NCI-H774 (cell line): Measurements from ENCODE around the gene UBC.
A peak's percentile ranks its signal among the peaks of the same experiment; 100 is the strongest.
"Not testable (repeated sequence)": the region's sequence is repeated elsewhere in the genome, so short reads cannot be mapped to it uniquely, and the experiment has no call there.

Experiments used
- DNase-seq: peaks from one replicate; lab custom pipeline; 2025; lab: John Stamatoyannopoulos, UW

UBC gene

DNA sequence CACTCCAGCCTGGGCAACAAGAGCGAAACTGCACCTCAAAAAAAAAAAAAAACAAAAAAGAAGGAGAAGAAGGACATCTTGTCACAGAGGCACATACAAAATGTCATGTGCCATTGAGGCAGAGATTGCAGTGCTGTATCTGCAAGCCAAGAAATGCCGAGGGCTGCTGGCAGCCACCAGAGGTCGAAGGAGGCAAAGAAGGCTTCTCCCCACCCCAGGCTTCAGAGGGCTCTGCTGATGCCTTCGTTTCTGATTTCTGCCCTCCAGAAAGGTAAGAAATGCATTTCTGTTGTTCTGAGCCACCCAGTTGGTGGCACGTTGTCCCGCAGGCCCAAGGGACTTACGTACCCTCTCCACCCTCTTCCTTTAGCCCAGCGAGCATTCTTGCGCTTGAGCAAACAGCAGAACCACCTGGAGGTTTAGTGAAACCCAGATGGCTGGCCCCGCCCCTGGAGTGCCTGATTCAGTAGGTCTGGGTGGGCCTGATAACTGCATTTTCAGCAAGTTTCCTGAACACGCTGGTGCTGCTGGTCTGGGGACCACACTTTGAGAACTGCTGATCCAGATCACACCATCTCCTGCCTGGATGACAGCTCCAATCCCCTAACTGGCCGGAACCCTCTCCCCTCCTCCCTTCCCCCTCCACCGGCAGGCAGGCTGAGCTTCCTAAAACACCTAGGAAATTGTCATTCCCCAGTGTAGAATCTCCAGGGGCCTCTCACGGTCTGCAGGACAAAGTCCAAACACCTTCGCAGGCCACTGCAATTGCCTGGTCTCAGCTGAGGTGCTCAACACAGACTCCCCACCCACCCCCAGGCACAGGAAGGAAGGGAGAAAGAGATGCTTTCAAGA lies 29.6 kb downstream of the UBC start:
- DNase-seq = peak; percentile 49

DNA sequence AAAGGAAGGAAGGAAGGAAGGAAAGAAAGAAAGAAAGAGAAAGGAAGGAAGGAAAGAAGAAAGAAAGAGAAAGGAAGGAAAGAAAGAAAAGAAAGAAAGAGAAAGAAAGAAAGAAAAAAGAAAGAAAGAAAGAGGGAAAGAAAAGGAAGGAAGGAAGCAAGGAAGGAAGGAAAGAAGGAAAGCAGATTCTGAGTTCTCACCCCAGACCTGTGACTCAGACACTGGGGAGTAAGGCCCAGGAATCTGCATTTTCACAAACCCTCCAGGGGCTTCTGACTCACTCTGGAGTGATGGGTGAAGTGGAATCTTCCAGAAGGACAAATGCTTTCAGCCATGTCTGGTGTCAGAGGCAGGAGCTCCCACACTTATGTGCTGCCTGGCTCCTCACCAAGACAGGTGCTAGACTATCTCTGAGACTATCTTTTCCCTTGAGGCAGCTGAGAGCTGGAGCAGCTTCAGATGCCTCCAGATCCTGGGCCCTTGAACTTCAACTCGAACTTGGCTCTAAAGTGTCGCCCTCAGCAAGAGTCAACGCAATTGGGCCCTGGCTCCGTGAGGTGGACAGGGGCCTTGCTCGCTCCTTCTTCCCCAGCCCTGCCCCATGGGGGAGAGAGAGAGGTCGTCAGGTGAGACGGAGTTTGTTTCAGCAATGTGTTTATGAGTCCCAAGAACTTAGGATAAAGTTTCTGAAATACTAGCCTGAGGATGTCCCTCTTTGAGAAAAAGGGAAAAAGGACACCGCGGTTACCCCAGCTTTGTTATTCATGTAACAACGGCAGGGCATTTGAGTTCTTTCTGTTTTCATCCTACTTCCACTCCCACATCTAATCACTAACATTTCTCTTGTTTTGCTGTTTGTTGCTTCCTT lies 31.0 kb downstream of the UBC start:
- DNase-seq = no peak

DNA sequence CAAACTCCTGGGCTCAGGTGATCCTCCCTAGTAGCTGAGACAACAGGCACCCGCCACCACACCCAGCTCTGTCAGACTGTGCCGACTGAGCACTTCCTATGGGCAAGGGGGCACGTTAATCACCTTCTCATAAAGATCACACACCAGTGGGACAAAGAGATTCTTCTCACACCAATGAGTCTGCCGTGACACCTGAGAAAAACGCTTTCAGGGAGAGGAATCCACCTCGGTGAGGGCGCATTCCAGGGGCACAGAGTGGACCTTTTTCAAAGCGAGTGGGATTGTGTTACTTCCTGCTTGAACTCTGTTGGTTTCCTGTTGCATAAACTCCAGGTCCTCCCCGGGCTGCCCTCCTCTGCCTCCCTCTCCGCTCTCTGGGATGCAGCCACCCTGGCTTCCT lies 33.3 kb downstream of the UBC start:
- DNase-seq = no peak

DNA sequence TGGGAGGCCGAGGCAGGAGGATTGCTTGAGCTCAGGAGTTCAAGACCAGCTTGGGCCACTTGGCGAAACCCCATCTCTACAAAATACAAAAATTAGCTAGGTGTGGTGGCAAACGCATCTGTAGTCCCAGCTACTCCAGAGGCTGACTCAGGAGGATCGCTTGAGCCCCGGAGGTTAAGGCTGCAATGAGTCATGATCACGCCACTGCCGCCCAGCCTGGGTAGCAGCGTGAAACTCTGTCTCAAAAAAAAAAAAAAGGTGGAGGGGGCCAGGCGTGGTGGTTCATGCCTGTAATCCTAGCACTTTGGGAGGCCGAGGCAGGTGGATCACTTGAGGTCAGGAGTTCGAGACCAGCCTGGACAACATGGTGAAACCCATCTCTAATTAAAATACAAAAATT lies 34.1 kb downstream of the UBC start:
- not testable (repeated sequence) for DNase-seq

DNA sequence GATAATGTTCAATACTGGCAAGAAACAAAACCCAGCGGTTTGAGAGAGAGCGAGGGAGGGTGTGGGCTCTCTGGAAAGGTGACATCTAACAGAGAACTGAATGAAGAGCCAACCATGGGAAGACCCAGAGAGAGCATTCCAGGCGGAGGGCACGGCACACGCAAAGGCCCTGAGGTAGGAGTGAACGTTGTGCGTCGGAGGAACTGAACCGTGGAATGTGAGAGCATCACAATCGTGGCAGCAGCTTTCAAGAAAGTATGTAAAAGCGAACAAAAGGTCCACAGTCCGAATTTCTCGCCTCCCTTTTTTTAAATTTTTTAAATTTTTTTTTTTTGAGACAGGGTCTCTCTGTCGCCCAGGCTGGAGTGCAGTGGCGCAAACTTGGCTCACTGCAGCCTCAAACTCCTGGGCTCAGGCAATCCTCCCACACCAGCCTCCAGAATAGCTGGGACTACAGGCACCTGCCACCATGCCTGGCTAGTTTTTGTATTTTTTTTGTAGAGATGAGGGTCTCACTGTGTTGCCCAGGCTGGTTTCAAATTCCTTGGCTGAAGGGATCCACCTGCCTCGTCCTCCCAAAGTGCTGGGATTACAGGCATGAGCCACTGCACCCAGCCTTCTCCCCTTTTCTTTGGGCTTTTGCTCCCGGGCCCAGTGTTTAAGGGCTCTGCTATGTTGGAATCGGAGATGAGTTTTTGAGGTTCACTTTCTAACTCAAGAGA lies 35.5 kb downstream of the UBC start:
- DNase-seq = no peak

DNA sequence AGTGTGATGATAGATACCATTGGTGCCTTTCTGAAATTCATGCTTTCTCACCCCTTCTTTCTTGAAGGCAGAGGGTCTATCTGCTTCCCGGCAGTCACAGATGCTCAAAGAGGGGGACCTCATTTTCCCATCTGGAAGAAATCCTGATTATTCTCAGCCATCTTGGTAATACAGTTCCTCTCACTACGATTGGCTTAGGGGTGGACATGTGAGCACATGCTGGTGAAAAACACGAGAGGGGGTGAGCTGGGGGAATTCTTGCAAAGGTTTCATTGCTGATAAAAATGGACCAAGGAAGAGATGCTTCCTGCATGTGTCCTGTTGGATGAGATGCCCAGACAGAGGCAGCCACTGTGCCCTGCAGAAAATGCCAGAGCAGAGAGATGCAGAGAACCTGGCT lies 37.0 kb downstream of the UBC start:
- DNase-seq = no peak

DNA sequence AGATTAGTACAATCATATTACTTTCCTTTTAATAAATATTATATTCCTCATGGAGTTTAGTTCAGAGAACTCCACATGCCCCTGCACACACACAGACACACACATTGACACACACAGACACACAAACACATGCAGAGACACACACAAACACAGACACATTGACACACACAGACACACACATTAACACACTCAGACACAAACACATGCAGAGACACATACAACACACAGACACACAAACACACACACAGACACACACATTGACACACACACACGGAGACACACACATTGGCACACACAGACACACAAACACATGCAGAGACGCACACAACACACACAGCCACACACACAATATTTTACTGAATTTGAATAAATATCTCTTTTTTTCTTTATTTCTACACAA lies 38.3 kb downstream of the UBC start:
- no peak for DNase-seq

DNA sequence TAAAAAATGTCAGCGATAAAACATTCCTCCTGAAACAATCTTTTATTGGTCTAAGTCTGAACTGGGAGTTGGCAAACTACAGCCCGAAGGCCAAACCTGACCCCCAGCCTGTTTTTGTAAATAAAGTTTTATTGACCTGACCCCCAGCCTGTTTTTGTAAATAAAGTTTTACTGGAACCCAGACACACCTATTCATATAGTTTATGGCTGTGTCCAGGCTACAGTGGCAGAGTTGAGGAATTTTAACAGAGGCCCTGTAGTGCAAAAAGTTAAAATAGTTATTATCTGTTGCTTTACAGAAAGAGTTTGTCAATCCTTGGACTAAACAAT lies 38.7 kb downstream of the UBC start:
- DNase-seq = no peak

DNA sequence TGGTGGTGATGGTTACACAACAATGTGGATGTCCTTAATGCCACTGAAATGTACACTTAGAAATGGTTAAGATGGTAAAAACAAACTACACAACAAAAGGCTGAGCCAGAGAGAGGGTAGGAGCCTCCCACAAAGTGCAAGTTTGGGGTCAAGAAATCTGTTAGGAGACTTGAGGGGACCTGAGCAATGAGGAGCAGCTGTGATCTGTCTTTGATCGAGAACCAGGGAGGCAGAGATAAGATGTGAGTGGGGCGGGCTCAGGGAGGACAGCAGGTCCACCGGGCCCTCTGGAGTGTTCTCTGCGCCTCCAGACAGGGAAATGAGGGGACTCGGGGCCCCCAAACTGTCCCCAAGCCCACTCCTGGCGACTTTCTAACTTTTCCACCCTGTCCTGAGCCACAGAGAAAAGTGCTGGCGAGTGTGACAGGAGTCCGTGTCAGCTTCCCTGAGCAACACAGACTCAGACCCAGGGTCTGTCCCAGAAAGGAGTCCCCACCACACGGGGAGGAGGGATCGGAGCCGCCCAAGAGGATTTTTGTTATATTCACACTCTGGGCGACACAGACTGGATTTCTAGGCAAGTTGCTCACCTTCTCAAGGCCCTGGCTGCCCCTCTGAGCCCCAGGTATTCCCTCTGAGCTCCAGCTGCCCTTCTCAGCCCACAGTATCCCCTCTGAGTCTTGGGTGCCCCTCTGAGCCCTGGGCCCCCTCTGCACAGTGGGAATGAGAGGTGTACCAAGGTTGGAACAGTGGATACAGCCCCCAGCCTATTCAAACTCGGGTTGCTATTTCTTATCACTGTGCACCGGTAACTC lies 39.3 kb downstream of the UBC start:
- no peak for DNase-seq

DNA sequence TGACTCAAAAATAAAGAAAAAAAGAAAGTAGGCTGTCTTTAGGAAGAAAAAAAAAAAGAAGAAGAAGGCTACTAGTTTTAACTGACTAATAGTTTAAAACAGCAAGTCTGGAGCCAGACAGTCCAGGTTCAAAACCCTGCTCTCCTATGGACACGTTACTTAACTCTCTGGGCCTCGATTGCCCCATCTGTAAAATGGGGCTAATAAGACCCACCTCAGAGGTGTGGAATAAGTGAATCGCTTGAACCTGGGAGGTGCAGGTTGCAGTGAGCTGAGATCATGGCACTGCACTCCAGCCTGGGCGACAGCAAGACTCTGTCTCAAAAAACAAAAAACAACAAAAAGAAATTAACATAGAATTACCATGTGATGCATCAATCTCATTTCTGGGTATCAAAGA lies 40.3 kb downstream of the UBC start:
- DNase-seq = no peak

DNA sequence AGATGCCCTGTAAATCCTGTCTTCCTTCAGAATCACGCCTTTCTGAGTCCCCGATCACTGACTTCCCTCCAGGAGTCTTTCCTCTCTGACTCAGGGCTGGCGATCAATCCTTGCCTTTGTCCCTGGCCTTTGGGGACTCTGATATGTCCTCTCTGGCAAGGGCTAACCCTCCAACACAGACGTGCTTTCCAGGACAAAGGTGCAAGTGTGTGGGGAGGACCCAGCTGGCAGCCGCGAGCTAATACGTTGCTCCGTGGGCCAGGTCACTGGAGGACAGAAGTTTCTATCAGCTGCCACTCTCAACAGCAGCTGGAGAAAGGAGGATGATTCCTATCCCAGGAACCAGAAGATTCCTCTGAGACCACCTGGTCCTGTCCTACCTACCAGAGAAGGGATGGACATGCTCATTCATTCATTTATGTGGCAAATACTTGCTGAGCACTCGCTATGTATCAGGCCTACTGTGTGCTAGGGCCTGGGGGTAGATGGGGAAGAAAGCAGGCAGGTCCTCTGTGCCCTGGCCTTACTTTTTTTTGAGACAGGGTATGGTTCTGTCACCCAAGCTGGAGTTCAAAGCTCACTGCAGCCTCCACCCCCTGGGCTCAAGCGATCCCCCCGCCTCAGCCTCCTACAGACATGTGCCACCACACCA lies 42.3 kb downstream of the UBC start:
- no peak for DNase-seq

DNA sequence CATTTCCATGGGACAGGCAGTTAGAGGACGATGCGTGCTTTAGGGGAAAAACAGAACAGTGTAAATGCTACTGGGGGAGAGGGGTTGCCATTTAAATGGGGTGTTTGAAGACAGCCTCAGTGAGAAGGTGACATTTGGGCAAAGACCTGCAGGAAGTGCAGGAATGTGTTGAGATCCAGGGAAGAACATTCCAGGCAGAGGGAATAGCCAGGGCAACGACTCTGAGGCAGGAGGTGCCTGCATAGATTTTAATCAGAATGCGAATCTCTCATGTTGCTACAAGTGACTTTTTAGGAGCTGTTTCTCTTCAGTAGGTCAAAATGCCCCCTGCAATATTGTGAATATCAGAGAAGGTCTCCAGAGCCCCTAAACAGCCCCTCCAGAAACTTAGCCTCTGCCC lies 43.2 kb downstream of the UBC start:
- no peak for DNase-seq

DNA sequence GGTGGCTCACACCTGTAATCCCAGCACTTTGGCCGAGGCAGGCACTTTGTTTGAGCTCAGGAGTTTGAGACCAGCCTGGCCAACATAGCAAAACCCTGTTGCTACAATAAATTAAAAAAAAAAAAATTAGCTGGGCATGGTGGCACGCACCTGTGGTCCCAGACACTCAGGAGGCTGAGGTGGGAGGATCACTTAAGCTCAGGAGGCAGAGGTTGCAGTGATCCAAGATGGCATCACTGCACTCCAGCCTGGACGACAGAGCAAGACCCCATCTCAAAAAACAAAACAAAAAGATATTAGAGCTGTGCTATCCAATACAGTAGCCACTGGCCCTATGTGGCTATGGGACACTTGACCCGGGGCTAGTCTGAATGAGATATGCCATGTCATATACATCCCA lies 43.9 kb downstream of the UBC start:
- DNase-seq = no peak

DNA sequence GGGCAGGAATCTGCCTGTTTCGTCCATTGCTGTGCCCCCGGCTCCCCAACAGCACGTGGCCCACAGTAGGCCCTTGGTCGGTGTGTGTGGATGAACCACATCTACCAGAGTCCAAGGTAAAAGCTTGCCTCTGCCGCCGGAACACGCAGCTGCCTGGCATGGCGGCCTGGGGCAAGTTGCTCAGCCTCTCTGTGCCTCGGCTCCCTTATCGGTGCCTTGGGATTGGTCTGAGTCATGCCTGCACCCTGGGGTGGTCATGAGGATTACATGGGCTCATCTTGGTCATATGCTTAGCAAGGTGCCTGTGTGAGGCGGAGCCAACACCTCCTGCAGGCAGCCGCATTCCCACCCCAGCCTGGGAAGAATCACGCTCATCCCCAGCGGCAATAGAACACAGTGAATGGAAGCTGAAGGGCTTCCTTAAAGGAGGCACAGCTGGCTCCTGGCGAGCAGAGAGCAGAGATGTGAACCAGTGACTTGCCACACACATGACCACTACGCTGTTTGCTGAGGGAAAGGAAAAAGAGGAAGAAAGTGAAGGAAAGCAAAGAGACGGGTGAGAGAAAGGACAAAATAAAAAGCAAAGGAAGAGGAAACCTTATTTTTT lies 45.3 kb downstream of the UBC start:
- DNase-seq = no peak

DNA sequence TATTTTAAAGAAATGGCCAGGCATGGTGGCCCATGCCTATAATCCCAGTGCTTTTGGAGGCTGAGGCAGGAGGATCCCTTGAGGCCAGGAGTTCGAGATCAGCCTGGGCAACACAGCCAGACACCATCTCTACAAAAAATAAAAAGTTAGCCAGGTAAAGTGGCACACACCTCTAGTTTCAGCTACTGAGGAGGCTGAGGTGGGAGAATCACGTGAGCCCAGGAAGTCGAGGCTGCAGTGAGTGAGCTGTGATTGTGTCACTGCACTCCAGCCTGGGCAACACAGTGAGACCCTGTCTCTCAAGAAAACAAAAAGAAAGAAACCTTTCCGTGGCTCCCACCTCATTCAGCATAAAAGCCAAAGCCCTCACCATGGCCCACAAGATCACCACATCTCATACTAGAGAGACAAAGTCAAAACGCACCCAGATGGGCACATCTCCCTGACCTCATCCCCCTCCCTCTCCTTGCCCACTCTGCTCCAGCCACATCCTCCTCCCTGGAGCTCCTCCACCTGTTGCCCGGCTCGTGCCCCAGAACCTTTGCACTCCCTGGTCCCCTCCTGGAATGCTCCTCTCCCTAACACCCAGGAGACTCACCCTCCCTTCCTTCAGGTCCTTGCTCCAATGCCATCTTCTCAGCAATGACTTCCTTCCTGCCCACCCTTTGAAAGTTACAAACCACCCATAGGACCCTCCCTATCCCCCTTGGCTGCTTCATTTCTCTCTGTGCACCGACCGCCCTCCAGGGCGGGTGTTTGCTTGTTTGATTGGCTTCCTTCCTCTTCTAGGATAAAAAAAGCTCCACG lies 46.0 kb downstream of the UBC start:
- no peak for DNase-seq

DNA sequence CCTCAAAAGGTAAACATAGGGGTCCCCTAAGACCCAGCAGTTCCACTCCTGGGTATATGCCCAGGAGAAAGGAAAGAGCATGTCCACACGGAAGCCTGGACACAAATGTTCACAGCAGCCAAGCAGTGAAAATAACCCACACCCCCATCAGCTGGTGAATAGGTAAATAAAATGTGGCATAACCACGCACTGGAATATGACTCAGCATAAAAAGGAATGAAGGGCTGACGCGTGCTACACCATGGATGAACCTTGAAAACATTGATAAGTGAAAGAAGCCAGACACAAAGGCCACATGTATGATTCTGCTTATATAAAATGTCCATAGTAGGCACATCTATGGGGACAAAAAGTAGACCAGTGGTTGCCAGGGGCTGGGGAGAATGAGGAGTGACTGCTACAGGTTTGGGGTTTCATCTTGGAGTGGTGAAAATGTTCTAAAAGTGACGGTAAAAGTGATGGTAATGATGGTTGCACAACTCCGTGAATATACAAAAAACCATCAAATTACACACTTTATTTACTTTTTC lies 47.0 kb downstream of the UBC start:
- no peak for DNase-seq

DNA sequence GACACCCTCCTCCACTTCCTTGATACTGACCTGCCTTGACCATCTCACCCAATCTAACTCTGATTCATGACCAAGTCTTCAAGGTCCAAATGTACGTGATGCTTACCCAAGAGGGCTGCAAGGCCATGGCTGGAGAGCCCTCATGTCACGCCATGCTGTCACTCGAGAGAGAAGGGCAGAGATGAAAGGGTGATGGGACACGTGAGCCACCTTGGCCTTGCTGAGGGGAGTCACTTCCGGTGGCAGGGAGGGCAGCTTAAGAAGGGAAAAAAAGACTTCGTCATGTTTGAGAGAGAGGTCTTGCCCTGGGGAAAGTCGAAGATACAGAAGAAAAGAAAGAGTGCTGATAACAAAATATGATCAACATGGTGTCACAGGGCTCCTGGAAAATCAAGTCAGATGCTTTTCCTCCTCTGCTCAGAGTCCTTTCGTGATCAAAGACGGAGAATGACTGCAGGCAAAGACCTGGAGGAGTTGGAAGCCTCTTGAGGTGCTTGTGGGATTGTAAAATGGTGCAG lies 47.5 kb downstream of the UBC start:
- DNase-seq = no peak

DNA sequence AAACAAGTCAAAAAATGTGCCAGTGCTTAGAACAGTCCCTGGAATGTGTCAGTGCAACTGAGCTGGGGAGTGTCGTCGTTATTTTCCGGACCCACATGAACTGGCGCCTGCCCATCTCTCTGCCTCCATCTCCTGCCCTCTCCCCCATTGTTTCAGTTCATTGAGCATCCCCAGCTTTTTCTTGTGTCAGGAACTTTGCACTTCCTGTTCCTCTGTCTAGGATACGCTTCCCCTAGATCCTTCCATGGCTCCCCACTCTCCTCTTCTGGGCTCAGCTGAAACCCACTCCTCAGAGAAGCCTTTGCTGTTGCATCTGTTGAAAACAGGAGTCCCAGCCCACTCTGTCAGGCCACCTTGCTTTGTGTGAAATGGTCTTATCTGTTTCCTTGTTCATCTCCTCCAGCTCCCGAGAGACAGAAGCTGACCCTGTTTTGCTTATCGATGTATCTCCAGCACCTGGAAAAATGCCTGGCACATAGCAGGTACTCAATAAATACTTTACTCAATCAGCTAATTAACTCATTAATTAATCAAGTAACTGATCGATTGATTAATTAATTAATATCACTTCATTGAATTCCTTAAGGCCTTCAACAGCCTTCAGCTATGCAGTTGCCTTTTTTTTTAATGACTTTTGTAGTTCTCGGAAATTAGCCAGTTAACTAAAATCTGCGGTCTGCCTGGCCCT lies 48.1 kb downstream of the UBC start:
- DNase-seq = no peak

DNA sequence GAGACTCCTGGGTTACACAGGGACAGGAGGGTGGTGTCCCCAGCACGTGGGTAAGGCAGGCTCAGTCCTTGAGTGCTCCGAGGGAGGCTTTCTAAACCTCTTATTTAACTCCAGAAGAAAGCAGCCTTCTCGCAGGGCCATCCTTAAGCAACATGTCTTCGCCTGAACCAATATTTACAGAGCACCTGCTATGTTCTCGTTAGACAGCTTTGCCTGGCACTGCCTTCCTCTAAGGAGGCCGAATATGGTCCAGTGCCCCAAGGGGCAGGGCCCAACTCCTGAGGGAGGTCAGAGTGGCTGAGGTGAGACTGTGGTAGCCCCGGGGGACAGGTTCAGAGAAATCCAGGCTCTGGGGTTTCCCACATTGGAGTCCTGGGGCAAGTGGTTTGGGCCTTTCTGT lies 48.7 kb downstream of the UBC start:
- no peak for DNase-seq
